Mesenchymal stem cell (in vitro differentiated cells and primary cell): ENCODE data around the gene MIOX.
A peak's percentile ranks its signal among the peaks of the same experiment; 100 is the strongest.

Experiments used
- DNase-seq: peaks from one replicate; pipeline ENCODE4 v3.0.0-alpha.2; 2013
- H2AFZ ChIP-seq: one replicate; pipeline ENCODE4 v1.6.1; 2013; ENCODE audit warnings: low read depth, mild to moderate bottlenecking, control low read depth, inconsistent platforms, low read length, moderate library complexity
- H2AK5ac ChIP-seq: 2 replicates; pipeline ENCODE4 v1.6.1; 2013; ENCODE audit warnings: low read length, moderate library complexity, mild to moderate bottlenecking, inconsistent platforms; ENCODE audit not compliant: severe bottlenecking
- H2BK120ac ChIP-seq: one replicate; pipeline ENCODE4 v1.6.1; 2013; ENCODE audit warnings: low read depth, mild to moderate bottlenecking, inconsistent platforms, low read length, moderate library complexity
- H2BK12ac ChIP-seq, 2 experiments: one replicate each; pipeline ENCODE4 v1.6.1; 2013; ENCODE audit warnings: inconsistent platforms in 2 of 2, low read length in 2 of 2, mild to moderate bottlenecking in 2 of 2, moderate library complexity in 2 of 2, control low read depth in 1 of 2
- H2BK15ac ChIP-seq: one replicate; pipeline ENCODE4 v1.6.1; 2013; ENCODE audit warnings: mild to moderate bottlenecking, low read depth, inconsistent platforms; ENCODE audit not compliant: poor library complexity, severe bottlenecking
- H2BK5ac ChIP-seq: 2 replicates; pipeline ENCODE4 v1.6.1; 2013; ENCODE audit warnings: low read depth, mild to moderate bottlenecking, low read length, control low read depth, inconsistent platforms; ENCODE audit not compliant: poor library complexity, severe bottlenecking
- H3K14ac ChIP-seq, 2 experiments: one replicate each; pipeline ENCODE4 v1.6.1; 2013; ENCODE audit warnings: inconsistent platforms in 2 of 2, low read length in 2 of 2, control low read depth in 1 of 2, mild to moderate bottlenecking in 1 of 2, moderate library complexity in 1 of 2
- H3K18ac ChIP-seq, 2 experiments: one replicate each; pipeline ENCODE4 v1.6.1; 2013; ENCODE audit warnings: inconsistent platforms in 2 of 2, low read length in 2 of 2, control low read depth in 1 of 2, low read depth in 1 of 2, mild to moderate bottlenecking in 1 of 2
- H3K23ac ChIP-seq, 2 experiments: one replicate each; pipeline ENCODE4 v1.6.1; 2013; ENCODE audit warnings: inconsistent platforms in 2 of 2, low read length in 2 of 2, mild to moderate bottlenecking in 2 of 2, moderate library complexity in 2 of 2, control low read depth in 1 of 2
- H3K27ac ChIP-seq: 2 replicates; pipeline ENCODE4 v1.5.1; 2013; ENCODE audit warnings: mild to moderate bottlenecking, moderate library complexity, low read length, control low read depth, inconsistent platforms; ENCODE audit not compliant: poor library complexity, severe bottlenecking
- H3K27me3 ChIP-seq, 2 experiments: 2 replicates each; pipeline versions ENCODE4 v1.6.1 to v1.7.0; 2013; ENCODE audit warnings: low read length in 2 of 2, mild to moderate bottlenecking in 2 of 2, moderate library complexity in 2 of 2, control low read depth in 1 of 2, inconsistent platforms in 1 of 2; ENCODE audit not compliant: control insufficient read depth in 1 of 2, insufficient read depth in 1 of 2
- H3K36me3 ChIP-seq, 2 experiments: 2 replicates each; pipeline versions ENCODE4 v1.6.1 to v1.7.0; 2013; ENCODE audit warnings: low read length in 2 of 2, control low read depth in 1 of 2, inconsistent platforms in 1 of 2, low read depth in 1 of 2, mild to moderate bottlenecking in 1 of 2; ENCODE audit not compliant: insufficient read depth in 2 of 2, control insufficient read depth in 1 of 2
- H3K4ac ChIP-seq, 2 experiments: one replicate each; pipeline ENCODE4 v1.6.1; 2013; ENCODE audit warnings: inconsistent platforms in 2 of 2, low read length in 2 of 2, mild to moderate bottlenecking in 2 of 2, moderate library complexity in 2 of 2, control low read depth in 1 of 2, low read depth in 1 of 2
- H3K4me1 ChIP-seq: 2 replicates; pipeline ENCODE4 v1.6.1; 2013; ENCODE audit warnings: low read depth, low read length, control low read depth; ENCODE audit not compliant: control insufficient read depth, insufficient read depth
- H3K4me2 ChIP-seq: 2 replicates; pipeline ENCODE4 v1.6.1; 2013; ENCODE audit warnings: low read length, mild to moderate bottlenecking, inconsistent platforms; ENCODE audit not compliant: poor library complexity, severe bottlenecking
- H3K4me3 ChIP-seq, 2 experiments: 2 replicates each; pipeline versions ENCODE4 v1.5.1 to v1.7.0; 2013; ENCODE audit warnings: low read length in 2 of 2, mild to moderate bottlenecking in 2 of 2, control low read depth in 1 of 2, low read depth in 1 of 2; ENCODE audit not compliant: insufficient read depth in 1 of 2
- H3K79me1 ChIP-seq: replicated peaks from 2 replicates; pipeline ENCODE4 v1.6.1; 2013; ENCODE audit warnings: mild to moderate bottlenecking, control low read depth, low read length, inconsistent platforms; ENCODE audit not compliant: poor library complexity, severe bottlenecking
- H3K9ac ChIP-seq: 2 replicates; pipeline ENCODE4 v1.7.0; 2013; ENCODE audit warnings: mild to moderate bottlenecking, low read length, moderate library complexity
- H3K9me3 ChIP-seq: 2 replicates; pipeline ENCODE4 v1.7.0; 2013; ENCODE audit warnings: mild to moderate bottlenecking, low read length; ENCODE audit not compliant: control insufficient read depth
- H4K8ac ChIP-seq: one replicate; pipeline ENCODE4 v1.6.1; 2013; ENCODE audit warnings: inconsistent platforms, mild to moderate bottlenecking, low read length, moderate library complexity
- H4K91ac ChIP-seq: one replicate; pipeline ENCODE4 v1.6.1; 2013; ENCODE audit warnings: mild to moderate bottlenecking, low read length, inconsistent platforms
- WGBS: methylation state at CpG from one replicate; pipeline ENCODE4 v1.1.7; 2013; ENCODE audit warnings: mixed read lengths; 5-methylcytosine and 5-hydroxymethylcytosine counted together

Gene MIOX

DNA sequence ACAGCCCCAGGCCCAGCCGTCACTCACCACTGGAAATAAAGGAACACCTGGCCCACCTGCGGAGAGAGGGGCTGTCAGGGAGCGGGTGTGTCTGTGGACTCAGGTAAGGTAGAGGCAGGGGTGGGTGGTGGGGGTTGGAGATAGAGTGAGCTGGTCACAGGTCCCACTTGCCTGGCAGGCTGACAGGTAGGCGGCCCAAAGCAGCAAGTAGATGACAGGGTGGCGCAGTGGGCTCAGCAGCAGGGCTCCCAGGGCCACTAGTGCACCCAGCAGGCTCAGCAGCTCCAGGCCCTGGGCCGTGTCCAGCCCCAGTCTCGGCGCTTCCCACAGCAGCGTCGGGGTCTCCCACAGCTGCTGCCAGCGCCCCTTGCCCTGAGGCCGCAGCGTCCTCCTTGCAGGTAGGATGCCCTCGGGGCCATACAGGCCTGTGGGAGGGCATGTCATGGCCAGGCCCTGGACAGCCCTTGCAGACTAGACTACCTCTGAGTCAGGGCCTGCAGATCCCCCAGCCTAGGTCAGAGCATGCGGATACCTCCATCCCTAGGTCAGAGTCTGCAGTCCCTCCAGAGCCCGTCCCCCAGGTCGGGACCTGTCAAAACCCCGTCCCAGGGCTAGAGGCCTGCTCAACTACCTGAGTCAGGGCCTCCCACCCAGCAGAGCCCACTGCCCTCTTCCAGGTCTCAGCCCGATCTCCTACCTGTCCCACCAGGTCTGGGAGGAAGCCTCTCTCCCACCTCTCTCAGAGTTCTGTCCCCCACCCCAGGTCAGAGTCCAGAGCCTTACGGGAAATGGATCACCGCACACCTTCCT is 20.2 kb downstream of the MIOX start:
- no peak overlapping the region for H2AK5ac ChIP-seq
- peaks cover 32 to 42% of the 10 kb centered on the region in 2 experiments for H3K36me3 ChIP-seq
- H3K4me2 ChIP-seq, result peak overlapping the region; percentile 64
- H3K9me3 ChIP-seq, result no peaks in the 10 kb centered on the region
- peak overlapping the region in 1 of 2 experiments; percentile 92 for H3K14ac ChIP-seq
- H3K4me3 ChIP-seq, result peak overlapping the region; percentile 82 to 100
- WGBS, result 31% methylated on average over 21 of the region's 21 CpGs
- H3K4ac ChIP-seq, result peak overlapping the region; percentile 41 to 80
- H3K23ac ChIP-seq, result peak overlapping the region in 1 of 2 experiments; percentile 46
- peak overlapping the region; percentile 91 for H4K8ac ChIP-seq
- no peak overlapping the region for H2BK15ac ChIP-seq
- H3K27me3 ChIP-seq, result no peaks in the 10 kb centered on the region
- H4K91ac ChIP-seq, result peak overlapping the region; percentile 36
- H2BK5ac ChIP-seq, result no peak overlapping the region
- H2BK120ac ChIP-seq, result no peak overlapping the region
- H3K79me1 ChIP-seq, result peaks cover 26% of the 10 kb centered on the region
- H3K4me1 ChIP-seq, result peaks cover 12% of the 10 kb centered on the region
- H3K18ac ChIP-seq, result peak overlapping the region; percentile 79 to 97
- peak overlapping the region; percentile 60 for H3K27ac ChIP-seq
- peak; percentile 25 for DNase-seq
- H2BK12ac ChIP-seq, result no peak overlapping the region
- H2AFZ ChIP-seq, result peak overlapping the region; percentile 55
- peak overlapping the region; percentile 97 for H3K9ac ChIP-seq

- Histone ChIP-seq H3K4me1 (peaks cover 12% of the 10 kb centered on the region), H3K9me3 (no peaks in the 10 kb centered on the region), H3K36me3 (peaks cover 29 to 37% of the 10 kb centered on the region in 2 experiments), H4K91ac (peak within 1 kb of the TSS; percentile 95), H2BK5ac (no peak within 1 kb of the TSS), H2BK12ac (no peak within 1 kb of the TSS), H3K4me2 (peak within 1 kb of the TSS; percentile 64), H3K9ac (peak within 1 kb of the TSS; percentile 97), H3K4ac (peak within 1 kb of the TSS; percentile 41 to 80), H2BK15ac (peak within 1 kb of the TSS; percentile 80), H3K4me3 (peak within 1 kb of the TSS; percentile 99 to 100), H3K27ac (peak within 1 kb of the TSS; percentile 60), H3K27me3 (no peaks in the 10 kb centered on the region), H3K18ac (peak within 1 kb of the TSS; percentile 97), H2AK5ac (no peak within 1 kb of the TSS), H3K23ac (peak within 1 kb of the TSS in 1 of 2 experiments; percentile 46), H4K8ac (peak within 1 kb of the TSS; percentile 97), H2BK120ac (no peak within 1 kb of the TSS), H2AFZ (peak within 1 kb of the TSS; percentile 55), H3K79me1 (peaks cover 29% of the 10 kb centered on the region), H3K14ac (peak within 1 kb of the TSS in 1 of 2 experiments; percentile 92)
- peak; percentile 79 for DNase-seq
- WGBS, result 0% methylated on average over 9 of the region's 62 CpGs
Observed at GRCh38 chr22:50507421-50507990, 20.8 kb downstream of the MIOX start, which contains the start of gene LMF2. TSS of gene LMF2 (minus strand) at chr22:50507702. CDS start at chr22:50507675, 27 bp downstream.

- peaks cover 14% of the 10 kb centered on the region for H3K4me1 ChIP-seq
- no peaks in the 10 kb centered on the region for H3K27me3 ChIP-seq
- no peak within 1 kb of the TSS for H2BK120ac ChIP-seq
- H2AK5ac ChIP-seq, result no peak within 1 kb of the TSS
- peaks cover 22 to 32% of the 10 kb centered on the region in 2 experiments for H3K36me3 ChIP-seq
- peak within 1 kb of the TSS; percentile 60 for H3K27ac ChIP-seq
- H3K9ac ChIP-seq, result peak within 1 kb of the TSS; percentile 97
- peak within 1 kb of the TSS; percentile 97 for H4K8ac ChIP-seq
- DNase-seq, result peak; percentile 96
- H2AFZ ChIP-seq, result peak within 1 kb of the TSS; percentile 55
- peak within 1 kb of the TSS; percentile 99 to 100 for H3K4me3 ChIP-seq
- no peak within 1 kb of the TSS for H2BK12ac ChIP-seq
- no peaks in the 10 kb centered on the region for H3K9me3 ChIP-seq
- peak within 1 kb of the TSS; percentile 64 for H3K4me2 ChIP-seq
- H4K91ac ChIP-seq, result peak within 1 kb of the TSS; percentile 95
- peak within 1 kb of the TSS; percentile 80 for H2BK15ac ChIP-seq
- peaks cover 28% of the 10 kb centered on the region for H3K79me1 ChIP-seq
- H2BK5ac ChIP-seq, result no peak within 1 kb of the TSS
- H3K4ac ChIP-seq, result peak within 1 kb of the TSS in 1 of 2 experiments; percentile 80
- peak within 1 kb of the TSS in 1 of 2 experiments; percentile 46 for H3K23ac ChIP-seq
- WGBS, result under 1% methylated on average over 51 of the region's 76 CpGs
- H3K18ac ChIP-seq, result peak within 1 kb of the TSS; percentile 97
- peak within 1 kb of the TSS in 1 of 2 experiments; percentile 92 for H3K14ac ChIP-seq
Observed at GRCh38 chr22:50507991-50508884, 21.6 kb downstream of the MIOX start, which contains the start of gene NCAPH2. TSS of gene NCAPH2 (plus strand) at chr22:50508224. CDS start at chr22:50508338, 114 bp downstream.
